ENCODE data around the gene MYO7B.
A peak's percentile ranks its signal among the peaks of the same experiment; 100 is the strongest.

MYO7B gene

GRCh38 chr2:127665267-127665893 is 129.9 kb downstream of the MYO7B start:
- no peak for DNase-seq

DNA sequence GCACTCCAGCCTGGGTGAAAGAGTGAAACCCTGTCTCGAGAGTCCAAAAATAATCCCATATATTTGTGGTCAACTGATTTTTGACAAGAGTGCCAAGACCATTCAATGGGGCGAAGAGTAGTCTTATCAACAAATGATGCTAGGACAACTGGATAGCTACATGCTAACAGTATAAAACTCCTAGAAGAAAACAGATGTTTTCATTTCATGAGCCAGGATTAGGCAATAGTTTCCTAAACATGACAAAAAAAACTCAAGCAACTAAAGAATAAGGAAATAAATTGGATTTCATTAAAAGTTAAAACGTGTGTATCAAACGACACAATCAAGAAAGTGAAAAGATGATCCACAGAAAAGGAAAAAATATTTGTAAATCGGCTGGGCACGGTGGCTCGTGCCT is 133.6 kb downstream of the MYO7B start:
- DNase-seq: no peak

DNA sequence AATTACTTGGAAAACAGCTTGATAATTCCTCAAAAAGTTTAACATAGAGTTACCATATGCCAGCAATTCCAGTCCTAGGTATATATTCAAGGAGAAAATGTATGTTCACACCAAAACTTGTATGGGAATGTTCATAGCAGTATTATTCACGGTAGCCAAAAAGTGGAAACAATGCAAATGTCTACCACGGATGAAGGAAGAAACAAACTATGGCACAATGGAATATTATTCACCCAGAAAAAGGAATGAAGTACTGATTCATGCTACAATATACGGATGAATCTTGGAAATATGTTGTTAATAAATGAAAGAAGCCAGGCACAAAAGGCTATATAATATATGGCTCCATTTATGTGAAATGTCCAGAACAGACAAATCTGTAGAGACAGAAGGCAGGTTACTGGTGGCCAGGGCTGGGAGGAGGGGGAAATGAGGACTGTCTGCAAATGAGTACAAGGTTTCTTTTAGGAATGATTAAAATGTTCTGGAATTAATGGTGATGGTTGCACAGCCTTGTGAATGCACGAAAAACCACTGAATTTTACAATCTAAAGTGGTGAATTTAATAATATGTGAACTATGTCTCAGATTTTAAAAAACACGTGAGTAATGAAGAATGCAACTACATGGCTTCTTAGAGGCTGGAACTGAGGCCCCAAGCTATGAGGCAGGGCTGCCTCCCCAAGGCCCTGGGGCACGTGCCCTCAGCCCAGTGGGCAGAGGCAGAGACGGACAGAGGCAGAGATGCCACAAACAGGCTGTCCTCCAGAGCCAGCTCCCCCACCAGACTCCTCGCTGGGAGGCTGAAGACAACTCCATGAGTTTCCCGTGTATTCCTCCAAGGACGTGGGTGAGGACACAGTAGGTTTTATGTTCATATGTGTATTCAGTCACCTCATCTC is 134.8 kb downstream of the MYO7B start:
- no peak for DNase-seq

DNA sequence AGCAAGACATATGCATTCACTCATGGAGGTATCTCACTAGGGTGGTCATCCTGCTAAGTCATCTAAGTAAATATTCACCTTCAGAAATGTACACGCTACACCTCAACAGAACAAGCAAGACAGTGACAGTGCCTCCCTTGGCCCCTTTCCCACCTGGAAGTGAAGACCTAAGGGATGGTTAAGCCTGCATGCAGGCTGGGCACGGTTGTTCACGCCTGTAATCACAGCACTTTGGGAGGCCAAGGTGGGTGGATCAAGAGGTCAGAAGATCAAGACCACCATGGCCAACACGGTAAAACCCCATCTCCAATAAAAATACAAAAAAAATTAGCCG is 135.4 kb downstream of the MYO7B start:
- DNase-seq: no peak

DNA sequence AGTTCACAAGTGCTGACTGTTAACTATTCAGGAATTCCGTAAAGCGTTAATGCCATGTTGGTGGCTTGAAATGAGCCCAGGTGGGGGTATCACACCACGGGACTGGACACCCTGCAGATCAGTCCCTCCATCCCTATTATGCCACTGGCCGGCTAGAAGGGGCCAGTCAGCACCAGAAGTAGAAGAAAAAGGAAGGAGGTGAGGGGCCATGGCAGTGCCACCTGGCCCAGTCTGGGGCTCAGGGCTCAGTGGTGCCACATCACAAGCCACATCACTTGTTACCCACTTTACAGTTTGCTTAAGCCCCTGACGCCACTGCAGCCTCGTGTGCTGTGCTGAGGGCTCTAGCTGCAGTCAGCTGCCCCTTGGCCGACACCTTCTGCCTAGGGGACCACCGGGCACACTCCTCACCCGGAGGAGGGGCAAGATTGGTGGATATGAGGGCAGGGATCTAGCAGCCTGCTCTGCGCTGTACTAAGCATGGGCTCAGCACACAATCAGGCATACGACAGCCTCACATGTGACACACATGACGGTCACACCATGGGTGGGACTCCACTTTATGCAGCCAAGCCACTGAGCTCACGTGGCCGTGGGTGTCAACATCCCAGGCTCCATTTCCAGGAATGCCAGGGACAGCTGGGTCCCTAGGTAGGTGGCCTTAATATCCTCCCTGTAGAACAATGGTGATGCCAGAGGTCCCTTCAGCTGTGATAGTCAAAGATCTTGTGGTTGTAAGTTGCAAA is 136.2 kb downstream of the MYO7B start:
- DNase-seq: no peak

- DNase-seq: no peak
Measured at GRCh38 chr2:127672341-127673224, 137.1 kb downstream of the MYO7B start.

- no peak for DNase-seq
Measured at GRCh38 chr2:127673291-127674069, 138.0 kb downstream of the MYO7B start.

DNA sequence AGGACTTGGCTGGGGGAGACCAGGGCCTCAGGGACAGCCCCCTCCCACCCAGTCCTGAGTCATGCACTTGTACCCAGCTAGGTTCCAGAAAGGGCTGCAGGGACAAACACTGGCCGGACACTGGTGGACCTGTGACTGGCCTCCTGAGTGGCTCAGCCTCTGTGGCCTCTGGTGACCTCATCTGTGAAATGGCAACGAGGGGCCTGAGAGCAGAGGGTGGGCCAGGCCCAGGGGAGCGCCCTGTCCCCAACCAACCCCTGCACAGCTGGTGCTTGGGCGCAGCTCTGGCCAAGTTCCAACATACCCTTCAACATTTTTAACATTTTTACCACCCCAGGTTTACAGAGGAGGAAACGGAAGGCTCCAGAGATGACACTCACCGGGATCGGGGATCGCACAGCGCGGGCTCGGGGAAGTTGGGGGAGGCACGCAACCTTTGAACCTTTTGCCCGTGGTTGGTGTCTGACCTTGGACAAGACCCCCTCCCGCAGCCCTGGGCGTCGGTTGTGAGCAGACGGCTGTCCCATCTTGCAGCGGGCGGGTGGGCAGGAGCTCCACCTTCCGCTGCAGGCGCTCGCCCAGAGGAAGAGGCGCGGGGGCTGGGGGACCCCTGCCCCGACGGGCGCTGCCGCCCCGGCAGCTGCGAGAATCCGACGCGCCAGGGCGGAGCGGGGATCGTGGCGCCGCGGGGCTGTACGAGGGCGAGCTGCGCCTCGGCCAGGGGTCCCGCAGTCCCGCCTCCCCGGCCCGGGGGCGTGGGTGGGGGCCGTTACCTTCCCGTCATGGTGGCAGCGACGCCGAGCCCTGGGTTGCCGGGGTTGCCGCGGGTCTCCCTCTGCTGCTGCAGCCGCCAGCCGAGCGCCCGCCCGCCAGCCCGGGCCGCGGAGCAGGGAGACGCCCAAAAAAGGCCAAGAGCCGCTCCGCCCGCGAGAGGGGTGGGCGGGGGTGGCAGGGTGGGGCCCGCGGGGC is 139.0 kb downstream of the MYO7B start:
- peak; percentile 17 for DNase-seq

DNA sequence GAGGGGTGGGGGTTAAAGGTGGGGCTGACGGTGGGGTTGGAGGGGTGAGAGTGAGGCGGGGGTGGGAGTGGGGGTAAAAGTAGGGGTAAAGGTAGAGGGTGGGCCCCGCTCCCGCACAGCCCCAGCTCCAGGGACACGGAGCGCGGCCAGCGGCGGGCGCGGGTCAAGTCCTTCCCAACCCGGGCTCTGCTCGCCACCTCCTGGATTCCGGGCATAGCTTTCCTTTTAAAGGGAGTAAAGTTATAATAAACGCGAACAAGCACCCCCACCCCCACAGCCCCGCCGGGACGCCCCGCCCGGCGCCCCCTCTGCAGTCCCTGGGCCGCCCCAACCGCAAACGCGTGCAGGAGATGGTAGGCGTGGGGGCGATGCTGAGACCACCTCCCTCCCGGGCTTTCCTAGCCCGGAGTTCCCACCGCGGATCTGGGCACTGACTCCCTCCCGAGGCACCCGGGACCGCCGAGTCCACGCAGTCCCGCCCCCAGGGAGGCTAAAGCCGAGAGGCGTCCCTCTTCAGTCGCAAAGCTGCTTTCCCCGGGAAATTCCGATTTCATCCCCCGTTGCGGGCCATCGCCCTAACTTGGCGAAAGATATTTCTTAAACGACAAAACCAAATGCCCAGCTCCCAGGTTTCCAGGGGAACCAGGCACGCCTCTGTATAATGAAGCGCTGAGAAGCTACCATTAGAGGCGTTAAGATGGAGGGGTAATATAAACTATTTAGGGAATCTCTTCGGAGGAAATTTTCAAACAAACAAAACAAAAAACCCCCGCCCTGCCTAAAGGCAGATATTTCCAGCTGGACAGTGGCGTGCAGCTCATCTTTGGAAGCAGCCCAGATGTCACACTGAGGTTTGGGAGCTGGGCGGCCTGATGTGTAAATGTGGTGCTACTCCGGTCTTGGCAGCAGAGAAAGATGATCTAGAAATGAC is 140.1 kb downstream of the MYO7B start, which contains the start of gene LIMS2:
Gene LIMS2, minus strand, starts transcription at position 200 of the 931 bp plus-strand sequence. CDS start 506 bp downstream, outside the sequence.
- DNase-seq: no peak

- DNase-seq: no peak
Measured at GRCh38 chr2:127676906-127677305, 141.4 kb downstream of the MYO7B start.

DNA sequence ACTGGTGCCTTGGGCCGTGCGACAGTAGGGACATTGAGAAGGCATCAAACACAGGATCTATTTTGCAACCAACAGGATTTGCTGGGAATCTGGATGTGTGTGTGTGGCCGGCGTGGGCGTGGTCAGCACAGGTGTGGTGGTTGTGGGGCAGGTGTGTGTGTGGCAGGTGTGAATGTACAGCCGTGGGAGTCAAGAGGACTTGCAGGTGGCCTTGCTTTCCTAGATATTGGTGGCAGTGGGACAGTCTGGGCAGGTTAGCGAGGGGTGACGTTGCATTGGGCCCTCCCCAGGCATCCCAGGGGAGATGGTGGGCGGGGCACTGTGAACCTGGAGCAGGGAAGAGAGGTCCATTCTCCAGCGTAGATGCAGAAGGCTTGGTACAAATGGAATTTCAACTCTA is 143.0 kb downstream of the MYO7B start:
- no peak for DNase-seq

DNA sequence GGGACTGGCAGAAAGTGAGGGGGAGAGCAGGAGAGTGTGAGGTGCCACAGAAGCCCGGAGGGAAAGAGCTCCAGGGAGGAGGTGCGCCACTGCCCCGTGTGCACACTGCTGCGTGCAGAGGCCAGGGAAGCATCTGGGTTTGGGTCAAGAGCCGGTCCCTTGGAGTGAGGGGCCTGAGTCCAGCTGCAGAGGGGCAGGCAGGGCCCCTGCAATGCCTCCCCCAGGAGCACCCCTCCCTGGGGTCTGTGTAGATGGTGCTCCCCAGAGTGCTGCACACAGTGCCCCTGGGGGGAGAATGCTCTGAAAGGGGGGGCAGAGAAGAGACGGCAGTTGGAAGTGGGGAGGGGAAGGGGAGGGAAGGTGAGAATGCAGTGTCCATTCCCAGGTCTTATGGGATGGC is 143.5 kb downstream of the MYO7B start:
- DNase-seq: no peak

DNA sequence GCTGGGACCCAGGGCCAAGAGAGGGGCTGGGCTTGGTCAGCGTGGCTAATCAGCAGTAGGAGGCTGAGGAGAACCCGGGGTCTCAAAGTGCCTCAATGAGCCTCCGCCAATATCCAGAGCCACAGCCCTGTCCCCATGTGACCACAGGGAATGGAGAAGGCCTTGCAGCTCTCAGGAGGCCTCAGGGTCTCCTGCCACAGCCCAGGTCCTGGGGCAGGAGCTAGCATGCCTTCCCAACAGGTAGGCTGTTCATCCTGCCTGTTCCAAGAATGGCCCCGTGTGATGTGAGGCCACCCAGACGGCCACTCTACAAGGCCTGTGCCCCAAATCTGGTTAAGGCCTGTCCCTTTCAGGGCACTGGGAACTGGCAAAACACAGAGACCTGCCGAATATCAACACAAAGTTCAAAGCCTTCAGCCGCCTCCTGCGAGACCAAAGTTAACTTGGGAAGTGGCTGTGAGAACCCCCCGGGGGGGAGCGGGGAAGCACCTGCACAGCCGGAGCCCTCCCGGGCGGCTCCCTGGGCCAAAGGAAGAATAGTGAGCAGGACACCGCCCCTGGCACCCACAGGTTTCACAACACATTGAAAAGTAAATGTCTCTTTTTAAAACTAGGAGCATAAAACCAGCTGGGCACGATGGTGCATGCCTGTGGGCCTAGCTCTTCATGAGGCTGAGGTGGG is 144.3 kb downstream of the MYO7B start:
- no peak for DNase-seq

GRCh38 chr2:127680706-127681287 is 145.3 kb downstream of the MYO7B start:
- DNase-seq: no peak

DNA sequence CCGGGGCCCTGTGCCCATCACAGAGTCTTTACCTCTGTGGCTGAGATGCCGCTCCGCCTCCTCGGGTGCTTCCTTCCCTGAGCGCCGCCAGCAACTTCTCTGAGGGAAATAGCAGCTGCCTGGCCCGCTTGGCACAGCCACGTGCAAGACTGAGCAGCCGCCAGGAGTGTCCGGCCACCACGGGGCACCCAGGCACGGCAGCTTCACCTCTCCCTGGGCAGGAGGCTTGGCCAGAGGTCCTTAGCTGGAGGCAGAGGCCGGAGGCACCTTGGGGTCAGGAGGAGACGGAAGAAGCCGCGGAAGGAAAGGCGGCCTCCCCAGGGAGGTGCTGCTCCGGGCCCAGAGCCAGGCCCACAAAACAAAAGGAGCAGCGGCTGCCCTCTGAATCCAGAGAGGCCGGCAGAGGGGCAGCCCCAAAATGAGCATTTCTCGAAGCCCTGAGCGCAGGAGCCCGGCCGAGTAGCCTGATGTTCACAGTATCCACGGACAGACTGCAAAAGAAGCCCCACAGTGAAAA is 145.9 kb downstream of the MYO7B start:
- no peak for DNase-seq

DNA sequence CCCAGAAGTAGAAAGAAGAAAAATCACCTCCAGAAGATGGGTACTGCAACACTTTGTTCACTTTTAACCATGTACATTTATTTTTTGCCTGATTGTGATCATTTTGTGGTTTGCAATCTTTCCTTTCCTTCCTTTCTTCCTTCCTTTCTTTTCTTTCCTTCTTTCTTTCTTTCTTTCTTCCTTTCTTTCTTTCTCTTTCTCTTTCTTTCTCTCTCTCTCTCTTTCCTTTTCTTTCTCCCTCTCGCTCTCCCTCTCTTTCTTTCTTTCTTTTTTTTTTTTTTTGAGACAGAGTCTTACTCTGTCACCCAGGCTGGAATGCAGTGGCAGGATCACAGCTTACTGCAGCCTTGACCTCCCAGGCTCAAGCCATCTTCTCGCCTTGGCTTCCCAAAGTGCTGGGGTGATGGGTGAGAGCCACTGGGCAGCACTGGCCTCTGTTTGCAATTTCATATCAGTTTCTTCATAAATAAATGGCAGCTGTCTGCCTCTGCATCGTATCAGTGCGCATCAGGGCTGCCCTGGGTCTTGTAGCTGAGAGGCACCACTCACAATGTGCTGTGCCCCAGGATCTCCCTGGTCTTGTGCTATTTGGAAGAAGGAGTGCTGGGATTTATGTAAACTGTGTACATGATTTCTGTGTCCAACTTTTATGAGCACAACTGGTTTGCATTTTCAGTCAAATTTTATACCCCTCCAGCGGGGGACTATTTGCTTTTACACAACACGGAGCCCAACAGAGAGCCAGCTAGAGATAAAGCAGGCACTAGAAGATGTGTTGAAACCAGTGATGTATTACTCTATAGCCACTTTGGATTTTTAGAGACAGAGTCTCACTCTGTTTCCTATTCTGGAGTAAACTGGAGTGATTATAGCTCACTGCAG is 146.7 kb downstream of the MYO7B start:
- no peak for DNase-seq

DNA sequence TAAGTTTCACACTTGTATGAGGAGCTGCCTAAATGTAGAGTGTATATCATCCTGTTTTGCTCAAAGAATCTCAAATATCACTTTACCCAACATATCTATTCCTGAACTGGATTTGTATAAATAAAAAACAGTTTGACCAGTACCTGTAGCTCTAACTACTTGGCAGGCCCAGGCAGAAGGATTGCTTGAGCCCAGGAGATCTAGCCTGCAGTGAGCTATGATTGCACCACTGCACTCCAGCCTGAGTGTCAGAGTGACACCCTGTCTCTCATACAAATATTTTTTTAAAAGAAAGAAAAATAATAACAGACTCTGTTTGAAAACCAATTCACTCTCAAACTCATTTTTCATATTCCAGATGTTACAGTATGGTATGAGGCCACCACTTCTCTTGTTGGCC is 147.6 kb downstream of the MYO7B start:
- no peak for DNase-seq
